ENCODE results near the gene MEIOB. TPM values are rescaled to one million over a fixed set of nuclear protein-coding genes. Genes with fewer than 3 reads are reported as not detected.
"Not testable (repeated sequence)": the region's sequence is repeated elsewhere in the genome, so short reads cannot be mapped to it uniquely, and the experiment has no call there.

The MEIOB gene
- polyA plus RNA-seq, 2 of the 4 experiments (the other 2 are of a cell fraction), result 2.9 to 9.1 TPM

DNA sequence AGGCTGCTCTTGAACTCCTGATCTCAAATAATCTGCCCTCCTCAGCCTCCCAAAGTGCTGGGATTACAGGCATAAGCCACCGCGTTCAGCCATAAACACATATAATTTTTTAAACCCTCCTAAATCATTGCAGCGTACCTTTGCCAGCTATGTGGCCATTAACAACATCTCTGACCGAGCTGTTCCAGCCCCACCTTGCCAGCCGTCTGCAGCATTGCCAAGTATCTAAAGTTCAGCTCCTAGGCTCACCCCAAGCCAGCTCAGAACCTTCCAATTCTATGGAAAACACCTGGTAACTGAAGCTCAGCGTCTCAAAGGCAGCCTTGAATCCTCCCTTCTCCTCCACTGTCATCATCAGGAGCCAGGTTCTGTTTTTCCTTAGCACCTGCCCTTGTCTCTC lies 5.1 kb upstream of the MEIOB start:
- H3K4me2 ChIP-seq, result no peak overlapping the region
- WGBS (ENCODE audit: missing lambda C conversion rate), result 64% methylated on average over 6 of the region's 6 CpGs
- FAIRE-seq (no peak), ATAC-seq (no peak), DNase-seq (ENCODE audit: low read depth in 1 of 2, low spot score in 1 of 2) (no peak)
- POLR2A ChIA-PET, result interaction anchor here (0.6 to 1.3 kb wide), 3 partner anchors 52 to 299 kb away, joined by 3 read pairs; no protein-coding TSS in a partner anchor
- CTCF ChIA-PET, result interaction anchor here (1.3 to 25.7 kb wide), 2 partner anchors 13 to 54 kb away, joined by 4 to 396 read pairs; no protein-coding TSS in a partner anchor
- no peaks in the 10 kb centered on the region for H3K9me3 ChIP-seq
- no peak overlapping the region for H3K4me3 ChIP-seq
- peaks cover 17% of the 10 kb centered on the region; the same call in 2 of the 3 replicates for H3K4me1 ChIP-seq
- H3K27ac ChIP-seq, result no peak overlapping the region
- no peak for TF ChIP-seq CEBPB (IDR thresholded peaks at IDR 0.05)
- TF ChIP-seq CBX2 (IDR thresholded peaks at IDR 0.05; ENCODE audit: borderline replicate concordance, low read depth), result no peak
- TF ChIP-seq HOXA7 (CRISPR knock-in tag; IDR thresholded peaks at IDR 0.05), result no peak
- no peak for TF ChIP-seq MYC (IDR thresholded peaks at IDR 0.05; ENCODE audit: borderline replicate concordance, low read length)
- no peak for TF ChIP-seq EHF (CRISPR knock-in tag; IDR thresholded peaks at IDR 0.05)
- TF ChIP-seq TP53 (CRISPR knock-in tag; IDR thresholded peaks at IDR 0.05), result no peak
- TF ChIP-seq EHMT2 (IDR thresholded peaks at IDR 0.05; ENCODE audit: low read depth), result no peak
- no peak for TF ChIP-seq CTCF (IDR thresholded peaks at IDR 0.05)
- no peak for TF ChIP-seq KDM5A (IDR thresholded peaks at IDR 0.05)
- TF ChIP-seq MAFK (IDR thresholded peaks at IDR 0.05; ENCODE audit: partially characterized antibody), result no peak
- TF ChIP-seq HEYL (CRISPR knock-in tag; IDR thresholded peaks at IDR 0.05), result no peak
- no peak for TF ChIP-seq SMC3 (IDR thresholded peaks at IDR 0.05)
- TF ChIP-seq, protein P1, sequence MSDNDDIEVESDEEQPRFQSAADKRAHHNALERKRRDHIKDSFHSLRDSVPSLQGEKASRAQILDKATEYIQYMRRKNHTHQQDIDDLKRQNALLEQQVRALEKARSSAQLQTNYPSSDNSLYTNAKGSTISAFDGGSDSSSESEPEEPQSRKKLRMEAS (IDR thresholded peaks at IDR 0.05), result no peak
- TF ChIP-seq ZC3H11A (IDR thresholded peaks at IDR 0.05), result no peak
- no peak for TF ChIP-seq FOSL2 (IDR thresholded peaks at IDR 0.05)
- no peak for TF ChIP-seq FOSL2 (CRISPR knock-in tag; IDR thresholded peaks at IDR 0.05)

GRCh38 chr16:1876468-1876867 lies 4.5 kb upstream of the MEIOB start:
- Histone ChIP-seq H3K4me2 (no peak overlapping the region), H3K27ac (no peak overlapping the region), H3K4me3 (no peak overlapping the region), H3K4me1 (peaks cover 19% of the 10 kb centered on the region), H3K9me3 (no peaks in the 10 kb centered on the region)
- ChIA-PET CTCF (interaction anchor here (0.8 to 25.7 kb wide), 4 partner anchors 8 to 55 kb away, joined by 3 to 396 read pairs (median 7); no protein-coding TSS in a partner anchor), POLR2A (interaction anchor here (0.6 to 1.3 kb wide), 3 partner anchors 52 to 300 kb away, joined by 3 read pairs; no protein-coding TSS in a partner anchor)
- FAIRE-seq, result no peak
- no peak for ATAC-seq
- TF ChIP-seq JUNB (IDR thresholded peaks at IDR 0.05), result no peak
- no peak for TF ChIP-seq ZSCAN20 (CRISPR knock-in tag; IDR thresholded peaks at IDR 0.05)
- no peak for TF ChIP-seq HES2 (IDR thresholded peaks at IDR 0.05)
- TF ChIP-seq EHF (CRISPR knock-in tag; IDR thresholded peaks at IDR 0.05), result no peak
- WGBS (ENCODE audit: missing lambda C conversion rate), result 85% methylated on average over 7 of the region's 7 CpGs
- DNase-seq (ENCODE audit: low read depth in 1 of 2, low spot score in 1 of 2), result no peak

- WGBS (ENCODE audit: missing lambda C conversion rate), result 92% methylated on average over 13 of the region's 13 CpGs
- H3K4me2 ChIP-seq; FAIRE-seq; H3K4me3 ChIP-seq; ATAC-seq; H3K27ac ChIP-seq; DNase-seq (ENCODE audit: low read depth in 1 of 2, low spot score in 1 of 2); H3K9me3 ChIP-seq; POLR2A ChIA-PET: not testable (repeated sequence)
- peaks cover 21% of the 10 kb centered on the region for H3K4me1 ChIP-seq
- CTCF ChIA-PET, result interaction anchor here (0.8 to 25.7 kb wide), 5 partner anchors 8 to 55 kb away, joined by 3 to 396 read pairs (median 4); no protein-coding TSS in a partner anchor
Observed at GRCh38 chr16:1876066-1876465, 4.1 kb upstream of the MEIOB start.

- CTCF ChIA-PET, result interaction anchor here (1.0 to 25.7 kb wide), 5 partner anchors 10 to 56 kb away, joined by 3 to 396 read pairs (median 8); no protein-coding TSS in a partner anchor
- Histone ChIP-seq H3K4me3 (no peak overlapping the region), H3K4me1 (peaks cover 27% of the 10 kb centered on the region), H3K9me3 (no peaks in the 10 kb centered on the region), H3K4me2 (no peak overlapping the region), H3K27ac (no peak overlapping the region)
- ATAC-seq (no peak), DNase-seq (ENCODE audit: low read depth in 1 of 2, low spot score in 1 of 2) (no peak), FAIRE-seq (no peak)
- 67% methylated on average over 6 of the region's 6 CpGs for WGBS (ENCODE audit: missing lambda C conversion rate)
- POLR2A ChIA-PET, result no interaction called here
- TF ChIP-seq ZFP36 (IDR thresholded peaks at IDR 0.05; ENCODE audit: borderline replicate concordance, partially characterized antibody), result no peak
- TF ChIP-seq CHD2 (IDR thresholded peaks at IDR 0.05; ENCODE audit: low read length, partially characterized antibody), result no peak
- no peak for TF ChIP-seq EHMT2 (IDR thresholded peaks at IDR 0.05; ENCODE audit: low read depth)
- TF ChIP-seq HDAC2 (IDR thresholded peaks at IDR 0.05), result no peak
- no peak for TF ChIP-seq CBX8 (IDR thresholded peaks at IDR 0.05)
- no peak for TF ChIP-seq HMGXB4 (CRISPR knock-in tag; IDR thresholded peaks at IDR 0.05; ENCODE audit: borderline replicate concordance)
- TF ChIP-seq RAD21 (conservative IDR thresholded peaks at IDR 0.05 in 1 of 2, IDR thresholded peaks at IDR 0.05 in 1 of 2), result no peak
- TF ChIP-seq KDM1A (IDR thresholded peaks at IDR 0.05; ENCODE audit: low read depth), result no peak
- TF ChIP-seq ELK1 (IDR thresholded peaks at IDR 0.05; ENCODE audit: low read depth, low read length), result no peak
- TF ChIP-seq ZC3H11A (IDR thresholded peaks at IDR 0.05), result no peak
- TF ChIP-seq PHF8 (IDR thresholded peaks at IDR 0.05; ENCODE audit: borderline replicate concordance, low read depth), result no peak
Observed at GRCh38 chr16:1874854-1875253, 2.9 kb upstream of the MEIOB start.
